Measurements from ENCODE around the gene SYT8. TPM values are rescaled to one million over a fixed set of nuclear protein-coding genes. Genes with fewer than 3 reads are reported as not detected.

Gene SYT8
- total RNA-seq, 1 experiment from 2014 or later = 1.0 TPM

DNA sequence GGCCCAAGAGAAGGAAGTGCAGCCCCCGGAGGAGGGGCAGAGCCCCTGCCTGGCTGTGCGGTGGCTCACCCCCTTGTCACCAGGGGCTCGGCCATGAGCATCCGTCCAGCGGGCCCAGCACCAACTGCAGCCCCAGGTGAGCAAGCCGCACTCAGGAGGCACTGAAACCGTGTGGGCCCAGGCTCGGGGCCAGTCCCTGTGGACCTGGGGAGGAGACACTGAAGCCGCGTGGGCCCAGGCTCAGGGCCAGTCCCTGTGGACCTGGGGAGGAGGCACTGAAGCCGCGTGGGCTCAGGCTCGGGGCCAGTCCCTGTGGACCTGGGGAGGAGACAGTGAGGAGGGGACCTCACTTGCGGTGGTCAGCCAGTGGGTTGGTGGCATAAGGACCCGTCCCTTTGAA, 32.0 kb downstream of the SYT8 start:
- Histone ChIP-seq H3K9me2 (ENCODE audit: insufficient read depth) (no peaks in the 10 kb centered on the region), H3K79me2 (ENCODE audit: insufficient read depth, low read length) (no peaks in the 10 kb centered on the region), H3K4me1 (ENCODE audit: control insufficient read depth in 1 of 2, insufficient read depth in 2 of 2, low read length in 2 of 2) (peaks cover 27 to 30% of the 10 kb centered on the region in 2 experiments), H3K9ac (ENCODE audit: low read length) (no peak overlapping the region), H3K36me3 (ENCODE audit: control insufficient read depth in 1 of 2, insufficient read depth in 2 of 2, low read length in 2 of 2) (no peaks in the 10 kb centered on the region), H2AFZ (ENCODE audit: low read depth, low read length, poor library complexity, severe bottlenecking) (no peak overlapping the region), H4K20me1 (ENCODE audit: insufficient read depth) (no peaks in the 10 kb centered on the region), H3K4me3 (replicated peaks in 1 of 2; ENCODE audit: low read depth in 1 of 2, low read length in 2 of 2) (no peak overlapping the region), H3K9me3 (ENCODE audit: control insufficient read depth in 1 of 2, insufficient read depth in 1 of 2, low read depth in 1 of 2, low read length in 2 of 2) (no peaks in the 10 kb centered on the region), H3K27me3 (ENCODE audit: insufficient read depth, low read length) (no peaks in the 10 kb centered on the region), H3K27ac (ENCODE audit: low read depth, low read length) (no peak overlapping the region), H3K4me2 (ENCODE audit: low read length) (no peak overlapping the region)
- intact Hi-C loops (cut with micrococcal nuclease) = no loop called here
- no peak for ATAC-seq
- ChIA-PET RAD21 (ENCODE audit: low non-redundant PET in 1 of 2, low total read pairs in 2 of 2, uncharacterized antibody in 2 of 2, unreplicated experiment in 2 of 2) (no interaction called here), POLR2A (no interaction called here), CTCF (interaction anchor here (1.5 to 2.2 kb wide), 2 partner anchors 10 to 15 kb away, joined by 3 to 8 read pairs; no protein-coding TSS in a partner anchor)
- no peak for TF ChIP-seq EZH2phosphoT487 (IDR thresholded peaks at IDR 0.05; ENCODE audit: borderline replicate concordance)
- TF ChIP-seq, protein P1, sequence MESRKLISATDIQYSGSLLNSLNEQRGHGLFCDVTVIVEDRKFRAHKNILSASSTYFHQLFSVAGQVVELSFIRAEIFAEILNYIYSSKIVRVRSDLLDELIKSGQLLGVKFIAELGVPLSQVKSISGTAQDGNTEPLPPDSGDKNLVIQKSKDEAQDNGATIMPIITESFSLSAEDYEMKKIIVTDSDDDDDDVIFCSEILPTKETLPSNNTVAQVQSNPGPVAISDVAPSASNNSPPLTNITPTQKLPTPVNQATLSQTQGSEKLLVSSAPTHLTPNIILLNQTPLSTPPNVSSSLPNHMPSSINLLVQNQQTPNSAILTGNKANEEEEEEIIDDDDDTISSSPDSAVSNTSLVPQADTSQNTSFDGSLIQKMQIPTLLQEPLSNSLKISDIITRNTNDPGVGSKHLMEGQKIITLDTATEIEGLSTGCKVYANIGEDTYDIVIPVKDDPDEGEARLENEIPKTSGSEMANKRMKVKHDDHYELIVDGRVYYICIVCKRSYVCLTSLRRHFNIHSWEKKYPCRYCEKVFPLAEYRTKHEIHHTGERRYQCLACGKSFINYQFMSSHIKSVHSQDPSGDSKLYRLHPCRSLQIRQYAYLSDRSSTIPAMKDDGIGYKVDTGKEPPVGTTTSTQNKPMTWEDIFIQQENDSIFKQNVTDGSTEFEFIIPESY (IDR thresholded peaks at IDR 0.05; ENCODE audit: extremely low read depth, insufficient replicate concordance, low read length) = no peak
- TF ChIP-seq, protein P2, sequence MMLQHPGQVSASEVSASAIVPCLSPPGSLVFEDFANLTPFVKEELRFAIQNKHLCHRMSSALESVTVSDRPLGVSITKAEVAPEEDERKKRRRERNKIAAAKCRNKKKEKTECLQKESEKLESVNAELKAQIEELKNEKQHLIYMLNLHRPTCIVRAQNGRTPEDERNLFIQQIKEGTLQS (IDR thresholded peaks at IDR 0.05) = no peak
- TF ChIP-seq POLR2AphosphoS5 (IDR thresholded peaks at IDR 0.05; ENCODE audit: low read depth, low read length) = no peak
- TF ChIP-seq, protein P3, sequence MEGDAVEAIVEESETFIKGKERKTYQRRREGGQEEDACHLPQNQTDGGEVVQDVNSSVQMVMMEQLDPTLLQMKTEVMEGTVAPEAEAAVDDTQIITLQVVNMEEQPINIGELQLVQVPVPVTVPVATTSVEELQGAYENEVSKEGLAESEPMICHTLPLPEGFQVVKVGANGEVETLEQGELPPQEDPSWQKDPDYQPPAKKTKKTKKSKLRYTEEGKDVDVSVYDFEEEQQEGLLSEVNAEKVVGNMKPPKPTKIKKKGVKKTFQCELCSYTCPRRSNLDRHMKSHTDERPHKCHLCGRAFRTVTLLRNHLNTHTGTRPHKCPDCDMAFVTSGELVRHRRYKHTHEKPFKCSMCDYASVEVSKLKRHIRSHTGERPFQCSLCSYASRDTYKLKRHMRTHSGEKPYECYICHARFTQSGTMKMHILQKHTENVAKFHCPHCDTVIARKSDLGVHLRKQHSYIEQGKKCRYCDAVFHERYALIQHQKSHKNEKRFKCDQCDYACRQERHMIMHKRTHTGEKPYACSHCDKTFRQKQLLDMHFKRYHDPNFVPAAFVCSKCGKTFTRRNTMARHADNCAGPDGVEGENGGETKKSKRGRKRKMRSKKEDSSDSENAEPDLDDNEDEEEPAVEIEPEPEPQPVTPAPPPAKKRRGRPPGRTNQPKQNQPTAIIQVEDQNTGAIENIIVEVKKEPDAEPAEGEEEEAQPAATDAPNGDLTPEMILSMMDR (IDR thresholded peaks at IDR 0.05 in 2 of 3, conservative IDR thresholded peaks at IDR 0.05 in 1 of 3; ENCODE audit: borderline replicate concordance in 1 of 3, insufficient read depth in 1 of 3, low read depth in 2 of 3, low read length in 2 of 3) = no peak
- TF ChIP-seq ZNF274 (IDR thresholded peaks at IDR 0.05; ENCODE audit: low read depth, low read length) = no peak
- TF ChIP-seq POLR2A (IDR thresholded peaks at IDR 0.05; ENCODE audit: borderline replicate concordance, extremely low read depth, insufficient read depth, insufficient read length) = no peak
- no peak for TF ChIP-seq YY1 (IDR thresholded peaks at IDR 0.05; ENCODE audit: extremely low read depth, insufficient replicate concordance, low read depth, low read length)
- no peak for TF ChIP-seq TCF7L2 (IDR thresholded peaks at IDR 0.05; ENCODE audit: borderline replicate concordance, extremely low read depth, insufficient read depth, insufficient read length)
- TF ChIP-seq, protein P4, sequence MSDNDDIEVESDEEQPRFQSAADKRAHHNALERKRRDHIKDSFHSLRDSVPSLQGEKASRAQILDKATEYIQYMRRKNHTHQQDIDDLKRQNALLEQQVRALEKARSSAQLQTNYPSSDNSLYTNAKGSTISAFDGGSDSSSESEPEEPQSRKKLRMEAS (IDR thresholded peaks at IDR 0.05) = no peak
- TF ChIP-seq RAD21 (IDR thresholded peaks at IDR 0.05; ENCODE audit: low read depth) = no peak
- TF ChIP-seq JUND (IDR thresholded peaks at IDR 0.05) = no peak
- no peak for TF ChIP-seq SRF (IDR thresholded peaks at IDR 0.05; ENCODE audit: low read depth)
- TF ChIP-seq CEBPB (IDR thresholded peaks at IDR 0.05; ENCODE audit: low read depth) = no peak
- TF ChIP-seq CBX3 (IDR thresholded peaks at IDR 0.05; ENCODE audit: low read depth) = no peak
- TF ChIP-seq FOSL1 (IDR thresholded peaks at IDR 0.05; ENCODE audit: low read depth) = no peak
- no peak for TF ChIP-seq ZFX (IDR thresholded peaks at IDR 0.05)
- no peak for TF ChIP-seq SP1 (IDR thresholded peaks at IDR 0.05; ENCODE audit: low read depth)
- TF ChIP-seq SIN3A (IDR thresholded peaks at IDR 0.05; ENCODE audit: low read depth) = no peak
- no TSS peak for BruUV-seq (replicated peaks)
- no peak for DNase-seq (ENCODE audit: low read depth, low spot score)
